PC-9 (cell line): ENCODE measurements around the gene POTEH. TPM values are rescaled to one million over a fixed set of nuclear protein-coding genes. Genes with fewer than 3 reads are reported as not detected.
"Not testable (repeated sequence)": the region's sequence is repeated elsewhere in the genome, so short reads cannot be mapped to it uniquely, and the experiment has no call there.

Source experiments
- BruUV-seq: library from RNA; stranded (reverse); fragments of 400-500 nt; replicated peaks from 2 replicates; lab custom pipeline; 2021; lab: Mats Ljungman, UMichigan
- CTCF ChIA-PET: fragments of 300-600 bp; sonication (Branson Sonifier 250); formaldehyde crosslinking; loops from one replicate; lab custom pipeline; 2022; ENCODE audit warnings: antibody characterized with exemption; lab: Charles Lee
- POLR2A ChIA-PET: fragments of 300-600 bp; sonication (Branson Sonifier 250); formaldehyde crosslinking; loops from one replicate; lab custom pipeline; 2022; ENCODE audit warnings: antibody characterized with exemption; ENCODE audit not compliant: unreplicated experiment; lab: Charles Lee
- DNase-seq, 2 experiments: peaks; one replicate each; pipeline versions ENCODE4 v3.0.0 to v3.0.0-alpha.2; 2015 to 2022; ENCODE audit warnings: mixed read lengths in 1 of 2
- H2AFZ ChIP-seq: fragments of 200-600 bp; sonication (generic); 2 replicates; pipeline ENCODE4 v1.8.1; 2017; ENCODE audit warnings: antibody characterized with exemption
- H3F3A ChIP-seq: fragments of 200-600 bp; sonication (generic); 2 replicates; pipeline ENCODE4 v1.8.1; 2017; ENCODE audit warnings: antibody characterized with exemption, mild to moderate bottlenecking, low read depth; ENCODE audit not compliant: insufficient read depth
- H3K27ac ChIP-seq: fragments of 200-600 bp; sonication (generic); 2 replicates; pipeline ENCODE4 v1.6.1; 2016; ENCODE audit warnings: mixed run types
- H3K27me3 ChIP-seq: fragments of 200-600 bp; sonication (generic); 2 replicates; pipeline ENCODE4 v1.6.1; 2016; ENCODE audit warnings: low read depth, mixed run types; ENCODE audit not compliant: insufficient read depth
- H3K36me3 ChIP-seq: fragments of 200-600 bp; sonication (generic); 2 replicates; pipeline ENCODE4 v1.6.1; 2016; ENCODE audit warnings: low read depth, mixed run types
- H3K4me1 ChIP-seq: fragments of 200-600 bp; sonication (generic); replicated peaks from 2 replicates; pipeline ENCODE4 v1.6.1; 2016; ENCODE audit warnings: mixed run types; ENCODE audit not compliant: insufficient read depth
- H3K4me2 ChIP-seq: fragments of 200-600 bp; sonication (generic); 2 replicates; pipeline ENCODE4 v1.6.1; 2017; ENCODE audit warnings: mixed run types
- H3K4me3 ChIP-seq: fragments of 200-600 bp; sonication (generic); 2 replicates; pipeline ENCODE4 v1.6.1; 2016; ENCODE audit warnings: mixed run types
- H3K79me2 ChIP-seq: fragments of 200-600 bp; sonication (generic); 2 replicates; pipeline ENCODE4 v1.6.1; 2017; ENCODE audit warnings: low read depth, mixed run types
- H3K9me2 ChIP-seq: fragments of 200-600 bp; sonication (generic); 2 replicates; pipeline ENCODE4 v1.8.1; 2017; ENCODE audit warnings: mild to moderate bottlenecking; ENCODE audit not compliant: insufficient read depth
- H3K9me3 ChIP-seq: fragments of 200-600 bp; sonication (generic); 2 replicates; pipeline ENCODE4 v1.8.1; 2016; ENCODE audit warnings: low read depth; ENCODE audit not compliant: insufficient read depth
- H4K20me1 ChIP-seq: fragments of 200-600 bp; sonication (generic); 2 replicates; pipeline ENCODE4 v1.8.1; 2017; ENCODE audit not compliant: insufficient read depth
- intact Hi-C: fragments of 100-400 bp; cut with micrococcal nuclease; formaldehyde crosslinking; loops from one replicate; pipeline ENCODE4 v1.10.0; 2022; ENCODE audit not compliant: unreplicated experiment
- total RNA-seq: library from RNA; stranded (reverse); gene quantifications from 2 replicates; pipeline ENCODE4 v1.2.3, GENCODE V29; 2021

The POTEH gene
- total RNA-seq, 1 experiment from 2014 or later, result not detected

- CTCF ChIA-PET, H3K9me2 ChIP-seq, H3K4me3 ChIP-seq, intact Hi-C loops, H3K36me3 ChIP-seq, H3K27me3 ChIP-seq, H3K27ac ChIP-seq, H4K20me1 ChIP-seq, H3F3A ChIP-seq, H3K4me1 ChIP-seq, H3K4me2 ChIP-seq, H2AFZ ChIP-seq, H3K9me3 ChIP-seq, POLR2A ChIA-PET, BruUV-seq, H3K79me2 ChIP-seq, DNase-seq: not testable (repeated sequence)
Measured at GRCh38 chr22:15688090-15688489, 1.7 kb upstream of the POTEH start.

- H3F3A ChIP-seq, H3K4me3 ChIP-seq, H3K27ac ChIP-seq, H3K9me2 ChIP-seq, DNase-seq, H3K9me3 ChIP-seq, H3K27me3 ChIP-seq, intact Hi-C loops, CTCF ChIA-PET, H4K20me1 ChIP-seq, H3K36me3 ChIP-seq, H3K4me1 ChIP-seq, H3K4me2 ChIP-seq, POLR2A ChIA-PET, H2AFZ ChIP-seq, H3K79me2 ChIP-seq, BruUV-seq: not testable (repeated sequence)
Measured at GRCh38 chr22:15689012-15689748, 646 bp upstream of the POTEH start.

GRCh38 chr22:15713600-15713999, 23.8 kb downstream of the POTEH start:
- H3K79me2 ChIP-seq, H3K9me3 ChIP-seq, H2AFZ ChIP-seq, H3K4me1 ChIP-seq, H3K36me3 ChIP-seq, DNase-seq, H3F3A ChIP-seq, H4K20me1 ChIP-seq, intact Hi-C loops, CTCF ChIA-PET, H3K27me3 ChIP-seq, H3K4me3 ChIP-seq, H3K4me2 ChIP-seq, H3K27ac ChIP-seq, H3K9me2 ChIP-seq, BruUV-seq, POLR2A ChIA-PET: not testable (repeated sequence)

GRCh38 chr22:15714125-15714524, 24.3 kb downstream of the POTEH start:
- CTCF ChIA-PET, H3K4me2 ChIP-seq, H3F3A ChIP-seq, DNase-seq, H3K27ac ChIP-seq, H4K20me1 ChIP-seq, POLR2A ChIA-PET, H3K9me2 ChIP-seq, H3K9me3 ChIP-seq, intact Hi-C loops, H3K79me2 ChIP-seq, H2AFZ ChIP-seq, BruUV-seq, H3K36me3 ChIP-seq, H3K4me3 ChIP-seq, H3K4me1 ChIP-seq, H3K27me3 ChIP-seq: not testable (repeated sequence)

GRCh38 chr22:15721884-15722283, 32.1 kb downstream of the POTEH start:
- intact Hi-C loops, POLR2A ChIA-PET, H3K79me2 ChIP-seq, H3F3A ChIP-seq, H3K9me3 ChIP-seq, CTCF ChIA-PET, BruUV-seq, H3K27ac ChIP-seq, H2AFZ ChIP-seq, H3K9me2 ChIP-seq, H3K36me3 ChIP-seq, H3K4me3 ChIP-seq, H4K20me1 ChIP-seq, H3K4me1 ChIP-seq, DNase-seq, H3K27me3 ChIP-seq, H3K4me2 ChIP-seq: not testable (repeated sequence)

GRCh38 chr22:15729209-15729917, 39.5 kb downstream of the POTEH start:
- CTCF ChIA-PET, H3K27ac ChIP-seq, H3K27me3 ChIP-seq, H3K4me3 ChIP-seq, H3K79me2 ChIP-seq, DNase-seq, H3K4me2 ChIP-seq, H4K20me1 ChIP-seq, H3K9me2 ChIP-seq, H2AFZ ChIP-seq, H3F3A ChIP-seq, H3K9me3 ChIP-seq, H3K36me3 ChIP-seq, intact Hi-C loops, H3K4me1 ChIP-seq, POLR2A ChIA-PET, BruUV-seq: not testable (repeated sequence)

- POLR2A ChIA-PET, DNase-seq: not testable (repeated sequence)
Measured at GRCh38 chr22:15731023-15731422, 41.2 kb downstream of the POTEH start.

More at GRCh38 chr22:15731023-15731422, 41.2 kb downstream of the POTEH start:
- H3K4me1 ChIP-seq, H3K27ac ChIP-seq, CTCF ChIA-PET, H3K36me3 ChIP-seq, intact Hi-C loops, BruUV-seq, H3K4me2 ChIP-seq, H3K79me2 ChIP-seq, H3F3A ChIP-seq, H4K20me1 ChIP-seq, H3K27me3 ChIP-seq, H3K9me2 ChIP-seq, H3K4me3 ChIP-seq, H3K9me3 ChIP-seq, H2AFZ ChIP-seq: not testable (repeated sequence)
